Measurements from ENCODE around the gene UBE4A. TPM values are rescaled to one million over a fixed set of nuclear protein-coding genes. Genes with fewer than 3 reads are reported as not detected.

The UBE4A gene
- total and polyA plus RNA-seq, 9 of the 15 experiments (the other 6 are each of a cell fraction or from before 2014, with no cell fraction given) = 13.5 to 45.2 (median 26.8) TPM

GRCh38 chr11:118364956-118365615, 5.7 kb downstream of the UBE4A start:
- Histone ChIP-seq H3K27me3 (ENCODE audit: control insufficient read depth in 2 of 2, insufficient read depth in 2 of 2, low read length in 2 of 2) (no peaks in the 10 kb centered on the region), H2AFZ (ENCODE audit: low read depth, low read length) (no peak overlapping the region), H3K9ac (ENCODE audit: insufficient read depth in 1 of 2, low read depth in 2 of 2, low read length in 2 of 2) (no peak overlapping the region), H3K27ac (ENCODE audit: extremely low read depth, low read depth, low read length) (no peak overlapping the region), H3K36me3 (ENCODE audit: control insufficient read depth, insufficient read depth, low read length) (peaks cover 57% of the 10 kb centered on the region), H3K79me2 (ENCODE audit: control insufficient read depth, insufficient read depth, low read length) (peaks cover 31% of the 10 kb centered on the region), H3K4me1 (replicated peaks in 1 of 2; ENCODE audit: control insufficient read depth in 2 of 2, insufficient read depth in 2 of 2, low read length in 2 of 2) (0 out of 5 replicates have a peak, but pooled peaks cover 0 to 5% of the 10 kb centered on the region in 2 experiments), H4K20me1 (replicated peaks; ENCODE audit: control insufficient read depth, insufficient read depth, low read length) (no peaks in the 10 kb centered on the region), H3K9me3 (replicated peaks; ENCODE audit: control insufficient read depth, insufficient read depth, low read depth, low read length) (no peaks in the 10 kb centered on the region), H3K9me1 (ENCODE audit: control insufficient read depth, insufficient read depth, low read length) (no peaks in the 10 kb centered on the region), H3K4me2 (ENCODE audit: insufficient read depth, low read length) (no peak overlapping the region), H3K4me3 (no peak overlapping the region)
- POLR2A ChIA-PET = interaction anchor here (0.6 kb wide), 1 partner anchor 158 kb away, joined by 3 read pairs; no protein-coding TSS in a partner anchor
- CTCF ChIA-PET (ENCODE audit: low intra/inter-chr PET ratio) = no interaction called here
- FAIRE-seq = no peak
- TF ChIP-seq PKNOX1 (IDR thresholded peaks at IDR 0.05) (no peak), ZBED1 (IDR thresholded peaks at IDR 0.05) (no peak), CTCF (IDR thresholded peaks at IDR 0.05 in 2 of 3, conservative IDR thresholded peaks at IDR 0.05 in 1 of 3; ENCODE audit: insufficient read depth in 2 of 3, low read depth in 1 of 3, low read length in 3 of 3) (no peak), SREBF1 (IDR thresholded peaks at IDR 0.05; ENCODE audit: borderline replicate concordance, low read depth, low read length) (no peak), LCOR (CRISPR knock-in tag; IDR thresholded peaks at IDR 0.05) (no peak), NFE2L1 (tag; IDR thresholded peaks at IDR 0.05; ENCODE audit: borderline replicate concordance, low read depth) (no peak), TCFL5 (CRISPR knock-in tag; conservative IDR thresholded peaks at IDR 0.05) (no peak), E2F5 (CRISPR knock-in tag; IDR thresholded peaks at IDR 0.05) (no peak), ZFP91 (CRISPR knock-in tag; IDR thresholded peaks at IDR 0.05) (no peak)
- no TSS peak for BruUV-seq (replicated peaks)
- ATAC-seq = no peak
- in situ Hi-C loops (cut with MboI) = no loop called here
- 84% methylated on average over 3 of the region's 3 CpGs for WGBS (ENCODE audit: insufficient coverage, low coverage, missing lambda C conversion rate)
- intact Hi-C loops (cut with micrococcal nuclease) = no loop called here
- DNase-seq (ENCODE audit: extremely low read depth in 1 of 4, low spot score in 3 of 4) = no peak

All from K562 (cell line).